BJ (cell line): Measurements from ENCODE around the gene PDILT. TPM values are rescaled to one million over a fixed set of nuclear protein-coding genes. Genes with fewer than 3 reads are reported as not detected.
"Not testable (repeated sequence)": the region's sequence is repeated elsewhere in the genome, so short reads cannot be mapped to it uniquely, and the experiment has no call there.

Experiments used
- CTCF ChIA-PET: fragments of 350-600 bp; formaldehyde crosslinking; extraction: SDS; loops from one replicate; lab custom pipeline; 2021; ENCODE audit warnings: antibody characterized with exemption, inconsistent platforms; lab: Yijun Ruan, JAX
- POLR2A ChIA-PET: fragments of 300-600 bp; sonication (Branson Sonifier 250); formaldehyde crosslinking; extraction: SDS; loops from one replicate; lab custom pipeline; 2021; ENCODE audit warnings: antibody characterized with exemption; lab: Charles Lee
- DNase-seq: peaks from one replicate; pipeline ENCODE4 v3.0.0-alpha.2; 2011; ENCODE audit warnings: low read depth
- H3K27me3 ChIP-seq: 2 replicates; pipeline ENCODE4 v1.6.0; 2011; ENCODE audit warnings: low read length; ENCODE audit not compliant: control insufficient read depth, insufficient read depth
- H3K36me3 ChIP-seq: 2 replicates; pipeline ENCODE4 v1.5.1; 2011; ENCODE audit warnings: low read length; ENCODE audit not compliant: control insufficient read depth, insufficient read depth
- H3K4me3 ChIP-seq: 2 replicates; pipeline ENCODE4 v1.5.1; 2011; ENCODE audit warnings: low read depth, mild to moderate bottlenecking, control low read depth, low read length
- CTCF ChIP-seq: IDR thresholded peaks from 2 replicates; pipeline ENCODE4 v1.5.1; 2011; ENCODE audit warnings: low read depth, mild to moderate bottlenecking, control low read depth, inconsistent platforms, low read length, moderate library complexity; ENCODE audit not compliant: insufficient read depth
- polyA plus RNA-seq: library from polyadenylated mRNA; depleted of rRNA; stranded (reverse); fragments of >200 nt; gene quantifications from 2 replicates; pipeline ENCODE4 v1.2.3, GENCODE V29; 2011

PDILT gene
- polyA plus RNA-seq, 1 experiment, result not detected

GRCh38 chr16:20322696-20323095 lies 81.8 kb downstream of the PDILT start:
- no peaks in the 10 kb centered on the region for H3K27me3 ChIP-seq
- H3K36me3 ChIP-seq, result no peaks in the 10 kb centered on the region
- ChIA-PET POLR2A (no interaction called here), CTCF (interaction anchor here (0.9 kb wide), 1 partner anchor 8 kb away, joined by 3 read pairs; no protein-coding TSS in a partner anchor)
- H3K4me3 ChIP-seq, result no peak overlapping the region
- no peak for TF ChIP-seq CTCF
- DNase-seq, result no peak

GRCh38 chr16:20321671-20322070 lies 82.9 kb downstream of the PDILT start:
- no peak for TF ChIP-seq CTCF
- H3K27me3 ChIP-seq, result no peaks in the 10 kb centered on the region
- ChIA-PET CTCF (no interaction called here), POLR2A (no interaction called here)
- DNase-seq, result no peak
- H3K4me3 ChIP-seq, result no peak overlapping the region
- H3K36me3 ChIP-seq, result no peaks in the 10 kb centered on the region

GRCh38 chr16:20321051-20321450 lies 83.5 kb downstream of the PDILT start:
- DNase-seq, H3K27me3 ChIP-seq, POLR2A ChIA-PET, H3K4me3 ChIP-seq, CTCF ChIA-PET, H3K36me3 ChIP-seq: not testable (repeated sequence)

GRCh38 chr16:20320592-20320991 lies 83.9 kb downstream of the PDILT start:
- POLR2A ChIA-PET, result no interaction called here
- CTCF ChIA-PET, result no interaction called here
- Histone ChIP-seq H3K4me3 (no peak overlapping the region), H3K36me3 (no peaks in the 10 kb centered on the region), H3K27me3 (no peaks in the 10 kb centered on the region)
- no peak for DNase-seq
- no peak for TF ChIP-seq CTCF

GRCh38 chr16:20320178-20320577 lies 84.4 kb downstream of the PDILT start:
- no peak for TF ChIP-seq CTCF
- Histone ChIP-seq H3K36me3 (no peaks in the 10 kb centered on the region), H3K4me3 (no peak overlapping the region), H3K27me3 (no peaks in the 10 kb centered on the region)
- ChIA-PET CTCF (no interaction called here), POLR2A (no interaction called here)
- no peak for DNase-seq

- Histone ChIP-seq H3K4me3 (no peak overlapping the region), H3K36me3 (no peaks in the 10 kb centered on the region), H3K27me3 (no peaks in the 10 kb centered on the region)
- ChIA-PET CTCF (no interaction called here), POLR2A (no interaction called here)
- no peak for TF ChIP-seq CTCF
- no peak for DNase-seq
These were observed 85.1 kb downstream of the PDILT start for GRCh38 chr16:20319406-20319805.
